GM23338 (cell line): ENCODE data around the gene DOCK2. TPM values are rescaled to one million over a fixed set of nuclear protein-coding genes. Genes with fewer than 3 reads are reported as not detected.

Experiments used
- ATAC-seq: fragments of 200-7000 bp; cut with Tn5 transposase; 3 replicates; pipeline ENCODE4 v1.9.1; 2020
- DNase-seq: peaks from one replicate; pipeline ENCODE4 v3.0.0-alpha.2; 2015; ENCODE audit warnings: low spot score
- H2AFZ ChIP-seq: fragments of 200-600 bp; sonication (generic); 2 replicates; pipeline ENCODE4 v1.8.0; 2016; ENCODE audit warnings: antibody characterized with exemption, mild to moderate bottlenecking, moderate library complexity
- H3F3A ChIP-seq: fragments of 200-600 bp; sonication (generic); replicated peaks from 2 replicates; pipeline ENCODE4 v1.8.0; 2017; ENCODE audit warnings: antibody characterized with exemption, mixed run types, low read depth
- H3K27ac ChIP-seq: fragments of 200-600 bp; sonication (generic); 2 replicates; pipeline ENCODE4 v1.6.1; 2016; ENCODE audit warnings: low read depth
- H3K27me3 ChIP-seq: fragments of 200-600 bp; sonication (generic); 2 replicates; pipeline ENCODE4 v1.8.0; 2016; ENCODE audit warnings: mild to moderate bottlenecking, mixed run types, moderate library complexity; ENCODE audit not compliant: insufficient read depth
- H3K36me3 ChIP-seq: fragments of 200-600 bp; sonication (generic); 2 replicates; pipeline ENCODE4 v1.8.0; 2016; ENCODE audit warnings: mild to moderate bottlenecking; ENCODE audit not compliant: insufficient read depth
- H3K4me1 ChIP-seq: fragments of 200-600 bp; sonication (generic); 2 replicates; pipeline ENCODE4 v1.8.0; 2016; ENCODE audit warnings: mild to moderate bottlenecking, moderate library complexity; ENCODE audit not compliant: insufficient read depth
- H3K4me2 ChIP-seq: fragments of 200-600 bp; sonication (generic); 2 replicates; pipeline ENCODE4 v1.7.1; 2017; ENCODE audit warnings: mixed run types
- H3K4me3 ChIP-seq: fragments of 200-600 bp; sonication (generic); 2 replicates; pipeline ENCODE4 v1.6.1; 2016; ENCODE audit warnings: mixed run types
- H3K79me2 ChIP-seq: fragments of 200-600 bp; sonication (generic); replicated peaks from 2 replicates; pipeline ENCODE4 v1.8.0; 2017; ENCODE audit warnings: mild to moderate bottlenecking; ENCODE audit not compliant: insufficient read depth
- H3K9me2 ChIP-seq: fragments of 200-600 bp; sonication (generic); 2 replicates; pipeline ENCODE4 v1.8.0; 2017; ENCODE audit not compliant: insufficient read depth
- H4K20me1 ChIP-seq: fragments of 200-600 bp; sonication (generic); replicated peaks from 2 replicates; pipeline ENCODE4 v1.8.0; 2017; ENCODE audit warnings: mild to moderate bottlenecking; ENCODE audit not compliant: insufficient read depth
- H3K27ac Mint-ChIP-seq: 2 replicates; pipeline ENCODE4 v1.8.0; 2020; ENCODE audit warnings: inconsistent platforms, mild to moderate bottlenecking, moderate library complexity, mixed read lengths
- H3K27me3 Mint-ChIP-seq: 3 replicates; pipeline ENCODE4 v1.8.0; 2022; ENCODE audit warnings: low read depth, mild to moderate bottlenecking, moderate library complexity, mixed read lengths, inconsistent platforms; ENCODE audit not compliant: insufficient read depth, poor library complexity
- H3K36me3 Mint-ChIP-seq: 3 replicates; pipeline ENCODE4 v1.8.0; 2021; ENCODE audit warnings: low read depth, mild to moderate bottlenecking, inconsistent platforms, moderate library complexity, mixed read lengths
- H3K4me1 Mint-ChIP-seq: 3 replicates; pipeline ENCODE4 v1.8.0; 2020; ENCODE audit warnings: mild to moderate bottlenecking, inconsistent platforms, mixed read lengths
- H3K4me3 Mint-ChIP-seq: 3 replicates; pipeline ENCODE4 v1.8.0; 2021; ENCODE audit warnings: moderate library complexity, mild to moderate bottlenecking, inconsistent platforms, mixed read lengths
- H3K9me3 Mint-ChIP-seq: 3 replicates; pipeline ENCODE4 v1.8.0; 2020; ENCODE audit warnings: moderate library complexity, mild to moderate bottlenecking, inconsistent platforms, mixed read lengths
- CREB1 ChIP-seq: fragments of 250-450 bp; sonication (Bioruptor Pico); IDR thresholded peaks from 2 replicates; pipeline ENCODE4 v1.5.0; 2020; ENCODE audit warnings: low read depth, mild to moderate bottlenecking, moderate library complexity
- EZH2 ChIP-seq: fragments of 200-600 bp; sonication (generic); IDR thresholded peaks from one replicate; pipeline ENCODE4 v1.8.0; 2017; ENCODE audit warnings: antibody characterized with exemption, mild to moderate bottlenecking, low read depth; ENCODE audit not compliant: unreplicated experiment
- EZH2phosphoT487 ChIP-seq: fragments of 200-600 bp; sonication (generic); IDR thresholded peaks from one replicate; pipeline ENCODE4 v1.8.1; 2018; ENCODE audit warnings: antibody characterized with exemption; ENCODE audit not compliant: unreplicated experiment
- JUNB ChIP-seq: IDR thresholded peaks from one replicate; pipeline ENCODE4 v1.6.1; 2016; ENCODE audit warnings: antibody characterized with exemption; ENCODE audit not compliant: unreplicated experiment
- NANOG ChIP-seq: IDR thresholded peaks from 2 replicates; pipeline ENCODE4 v1.6.1; 2016; ENCODE audit warnings: antibody characterized with exemption, borderline replicate concordance
- POLR2AphosphoS5 ChIP-seq: IDR thresholded peaks from 2 replicates; pipeline ENCODE4 v1.6.1; 2016; ENCODE audit warnings: antibody characterized with exemption, low read depth
- ZNF114 ChIP-seq: fragments of 250-450 bp; sonication (Bioruptor Pico); IDR thresholded peaks from 2 replicates; pipeline ENCODE4 v1.5.0; 2020; ENCODE audit warnings: mild to moderate bottlenecking, moderate library complexity
- ZNF331 ChIP-seq: fragments of 250-450 bp; sonication (Bioruptor Pico); IDR thresholded peaks from 2 replicates; pipeline ENCODE4 v1.5.0; 2020; ENCODE audit warnings: low read depth, mild to moderate bottlenecking, moderate library complexity
- polyA plus RNA-seq: library from polyadenylated mRNA; unstranded; fragments of >200 nt; fragmentation: Nextera tagmentation; extraction: Ambion mirVana; gene quantifications from 2 replicates; pipeline ENCODE4 v1.2.1, GENCODE V29; 2016
- total RNA-seq: library from RNA; depleted of rRNA; stranded (reverse); fragments of >200 nt; shearing (Covaris generic); gene quantifications from 2 replicates; pipeline ENCODE4 v1.2.3, GENCODE V29; 2014
- TF ChIP-seq, protein P1 (sequence below): IDR thresholded peaks from one replicate; pipeline ENCODE4 v1.6.1; 2018; ENCODE audit warnings: antibody characterized with exemption; ENCODE audit not compliant: unreplicated experiment
- TF ChIP-seq, protein P2 (sequence below): IDR thresholded peaks from 2 replicates; pipeline ENCODE4 v1.6.1; 2016; ENCODE audit warnings: antibody characterized with exemption
- TF ChIP-seq, protein P3 (sequence below), 2 experiments: fragments of 200-600 bp in 1 of 2; sonication (generic) in 1 of 2; conservative IDR thresholded peaks; 2 replicates each; pipeline versions ENCODE4 v1.5.1 to v1.6.1; 2016 to 2017; ENCODE audit warnings: antibody characterized with exemption in 2 of 2, low read depth in 2 of 2, mild to moderate bottlenecking in 2 of 2, moderate library complexity in 1 of 2
- TF ChIP-seq, protein P4 (sequence below): fragments of 250-450 bp; sonication (Bioruptor Pico); IDR thresholded peaks from 2 replicates; pipeline ENCODE4 v1.5.0; 2020; ENCODE audit warnings: mild to moderate bottlenecking, moderate library complexity

The DOCK2 gene
- total and polyA plus RNA-seq, 2 experiments from 2014 or later: 3.7 to 9.4 TPM

DNA sequence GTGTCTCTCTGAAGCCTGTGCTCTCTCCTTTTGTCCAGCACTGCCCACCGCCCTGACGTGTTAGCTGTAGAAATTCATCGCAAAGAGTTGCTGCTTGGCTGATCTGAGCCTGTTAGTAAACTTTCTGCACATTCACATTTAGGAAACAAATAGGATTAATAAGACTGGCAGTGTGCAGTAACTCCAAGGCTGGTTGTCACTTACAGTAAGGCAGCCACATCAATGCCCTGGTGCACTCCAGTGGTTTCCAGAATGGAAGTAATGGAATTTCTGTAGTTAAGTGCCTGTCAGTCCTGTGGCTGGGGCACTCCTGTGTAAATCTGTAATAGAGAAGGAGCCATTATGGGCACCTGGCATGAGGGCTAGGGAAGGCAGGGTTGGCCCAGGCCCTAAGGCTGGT lies 70.6 kb downstream of the DOCK2 start (continued):
- TF ChIP-seq, protein P1, sequence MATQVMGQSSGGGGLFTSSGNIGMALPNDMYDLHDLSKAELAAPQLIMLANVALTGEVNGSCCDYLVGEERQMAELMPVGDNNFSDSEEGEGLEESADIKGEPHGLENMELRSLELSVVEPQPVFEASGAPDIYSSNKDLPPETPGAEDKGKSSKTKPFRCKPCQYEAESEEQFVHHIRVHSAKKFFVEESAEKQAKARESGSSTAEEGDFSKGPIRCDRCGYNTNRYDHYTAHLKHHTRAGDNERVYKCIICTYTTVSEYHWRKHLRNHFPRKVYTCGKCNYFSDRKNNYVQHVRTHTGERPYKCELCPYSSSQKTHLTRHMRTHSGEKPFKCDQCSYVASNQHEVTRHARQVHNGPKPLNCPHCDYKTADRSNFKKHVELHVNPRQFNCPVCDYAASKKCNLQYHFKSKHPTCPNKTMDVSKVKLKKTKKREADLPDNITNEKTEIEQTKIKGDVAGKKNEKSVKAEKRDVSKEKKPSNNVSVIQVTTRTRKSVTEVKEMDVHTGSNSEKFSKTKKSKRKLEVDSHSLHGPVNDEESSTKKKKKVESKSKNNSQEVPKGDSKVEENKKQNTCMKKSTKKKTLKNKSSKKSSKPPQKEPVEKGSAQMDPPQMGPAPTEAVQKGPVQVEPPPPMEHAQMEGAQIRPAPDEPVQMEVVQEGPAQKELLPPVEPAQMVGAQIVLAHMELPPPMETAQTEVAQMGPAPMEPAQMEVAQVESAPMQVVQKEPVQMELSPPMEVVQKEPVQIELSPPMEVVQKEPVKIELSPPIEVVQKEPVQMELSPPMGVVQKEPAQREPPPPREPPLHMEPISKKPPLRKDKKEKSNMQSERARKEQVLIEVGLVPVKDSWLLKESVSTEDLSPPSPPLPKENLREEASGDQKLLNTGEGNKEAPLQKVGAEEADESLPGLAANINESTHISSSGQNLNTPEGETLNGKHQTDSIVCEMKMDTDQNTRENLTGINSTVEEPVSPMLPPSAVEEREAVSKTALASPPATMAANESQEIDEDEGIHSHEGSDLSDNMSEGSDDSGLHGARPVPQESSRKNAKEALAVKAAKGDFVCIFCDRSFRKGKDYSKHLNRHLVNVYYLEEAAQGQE: no peak
- TF ChIP-seq, protein P2, sequence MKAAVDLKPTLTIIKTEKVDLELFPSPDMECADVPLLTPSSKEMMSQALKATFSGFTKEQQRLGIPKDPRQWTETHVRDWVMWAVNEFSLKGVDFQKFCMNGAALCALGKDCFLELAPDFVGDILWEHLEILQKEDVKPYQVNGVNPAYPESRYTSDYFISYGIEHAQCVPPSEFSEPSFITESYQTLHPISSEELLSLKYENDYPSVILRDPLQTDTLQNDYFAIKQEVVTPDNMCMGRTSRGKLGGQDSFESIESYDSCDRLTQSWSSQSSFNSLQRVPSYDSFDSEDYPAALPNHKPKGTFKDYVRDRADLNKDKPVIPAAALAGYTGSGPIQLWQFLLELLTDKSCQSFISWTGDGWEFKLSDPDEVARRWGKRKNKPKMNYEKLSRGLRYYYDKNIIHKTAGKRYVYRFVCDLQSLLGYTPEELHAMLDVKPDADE: no peak

DNA sequence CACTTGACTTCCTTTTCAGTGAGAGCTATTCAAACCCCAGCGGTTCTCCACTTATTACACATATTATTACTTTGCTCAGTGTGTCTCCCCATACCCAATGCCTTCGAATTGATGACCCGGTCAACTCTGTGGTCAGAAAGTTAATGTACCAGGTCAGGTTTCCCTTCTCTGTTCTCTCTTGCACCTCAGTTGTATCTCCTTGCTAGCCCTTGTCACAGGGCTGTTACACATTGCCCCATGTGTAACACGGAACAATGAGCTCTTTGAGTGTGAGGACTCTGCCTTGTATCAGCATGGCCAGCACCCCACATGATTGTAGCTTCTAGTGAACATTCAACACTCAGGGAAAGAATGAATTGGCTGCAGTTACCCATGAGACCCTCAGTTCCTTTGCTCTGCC lies 73.6 kb downstream of the DOCK2 start:
- Mint-ChIP-seq H3K27me3 (peaks cover 5% of the 10 kb centered on the region), H3K9me3 (no peaks in the 10 kb centered on the region), H3K27ac (no peak overlapping the region), H3K36me3 (no peaks in the 10 kb centered on the region), H3K4me1 (peaks cover 8% of the 10 kb centered on the region; the same call in 1 of the 3 replicates), H3K4me3 (no peak overlapping the region)
- H3K9me2 ChIP-seq: peaks cover 7% of the 10 kb centered on the region; the same call in 1 of the 2 replicates
- 0 out of 2 replicates have a peak, but pooled peaks cover 6% of the 10 kb centered on the region for H3K36me3 ChIP-seq
- DNase-seq: no peak
- no peak overlapping the region for H3K27ac ChIP-seq
- H2AFZ ChIP-seq: no peak overlapping the region
- no peak overlapping the region for H3K4me3 ChIP-seq
- H3K4me2 ChIP-seq: no peak overlapping the region
- H3F3A ChIP-seq: no peaks in the 10 kb centered on the region
- no peaks in the 10 kb centered on the region for H3K27me3 ChIP-seq
- H4K20me1 ChIP-seq: no peaks in the 10 kb centered on the region
- H3K79me2 ChIP-seq: no peaks in the 10 kb centered on the region
- ATAC-seq: no peak
- H3K4me1 ChIP-seq: no peaks in the 10 kb centered on the region
- TF ChIP-seq ZNF114 (CRISPR knock-in tag): no peak
- TF ChIP-seq EZH2phosphoT487: no peak
- no peak for TF ChIP-seq CREB1 (CRISPR knock-in tag)
- no peak for TF ChIP-seq EZH2
- TF ChIP-seq NANOG: no peak
- TF ChIP-seq, protein P3, sequence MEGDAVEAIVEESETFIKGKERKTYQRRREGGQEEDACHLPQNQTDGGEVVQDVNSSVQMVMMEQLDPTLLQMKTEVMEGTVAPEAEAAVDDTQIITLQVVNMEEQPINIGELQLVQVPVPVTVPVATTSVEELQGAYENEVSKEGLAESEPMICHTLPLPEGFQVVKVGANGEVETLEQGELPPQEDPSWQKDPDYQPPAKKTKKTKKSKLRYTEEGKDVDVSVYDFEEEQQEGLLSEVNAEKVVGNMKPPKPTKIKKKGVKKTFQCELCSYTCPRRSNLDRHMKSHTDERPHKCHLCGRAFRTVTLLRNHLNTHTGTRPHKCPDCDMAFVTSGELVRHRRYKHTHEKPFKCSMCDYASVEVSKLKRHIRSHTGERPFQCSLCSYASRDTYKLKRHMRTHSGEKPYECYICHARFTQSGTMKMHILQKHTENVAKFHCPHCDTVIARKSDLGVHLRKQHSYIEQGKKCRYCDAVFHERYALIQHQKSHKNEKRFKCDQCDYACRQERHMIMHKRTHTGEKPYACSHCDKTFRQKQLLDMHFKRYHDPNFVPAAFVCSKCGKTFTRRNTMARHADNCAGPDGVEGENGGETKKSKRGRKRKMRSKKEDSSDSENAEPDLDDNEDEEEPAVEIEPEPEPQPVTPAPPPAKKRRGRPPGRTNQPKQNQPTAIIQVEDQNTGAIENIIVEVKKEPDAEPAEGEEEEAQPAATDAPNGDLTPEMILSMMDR (conservative IDR thresholded peaks at IDR 0.05; ENCODE audit: low read depth in 2 of 2): no peak
- TF ChIP-seq ZNF331: no peak
- TF ChIP-seq, protein P4, sequence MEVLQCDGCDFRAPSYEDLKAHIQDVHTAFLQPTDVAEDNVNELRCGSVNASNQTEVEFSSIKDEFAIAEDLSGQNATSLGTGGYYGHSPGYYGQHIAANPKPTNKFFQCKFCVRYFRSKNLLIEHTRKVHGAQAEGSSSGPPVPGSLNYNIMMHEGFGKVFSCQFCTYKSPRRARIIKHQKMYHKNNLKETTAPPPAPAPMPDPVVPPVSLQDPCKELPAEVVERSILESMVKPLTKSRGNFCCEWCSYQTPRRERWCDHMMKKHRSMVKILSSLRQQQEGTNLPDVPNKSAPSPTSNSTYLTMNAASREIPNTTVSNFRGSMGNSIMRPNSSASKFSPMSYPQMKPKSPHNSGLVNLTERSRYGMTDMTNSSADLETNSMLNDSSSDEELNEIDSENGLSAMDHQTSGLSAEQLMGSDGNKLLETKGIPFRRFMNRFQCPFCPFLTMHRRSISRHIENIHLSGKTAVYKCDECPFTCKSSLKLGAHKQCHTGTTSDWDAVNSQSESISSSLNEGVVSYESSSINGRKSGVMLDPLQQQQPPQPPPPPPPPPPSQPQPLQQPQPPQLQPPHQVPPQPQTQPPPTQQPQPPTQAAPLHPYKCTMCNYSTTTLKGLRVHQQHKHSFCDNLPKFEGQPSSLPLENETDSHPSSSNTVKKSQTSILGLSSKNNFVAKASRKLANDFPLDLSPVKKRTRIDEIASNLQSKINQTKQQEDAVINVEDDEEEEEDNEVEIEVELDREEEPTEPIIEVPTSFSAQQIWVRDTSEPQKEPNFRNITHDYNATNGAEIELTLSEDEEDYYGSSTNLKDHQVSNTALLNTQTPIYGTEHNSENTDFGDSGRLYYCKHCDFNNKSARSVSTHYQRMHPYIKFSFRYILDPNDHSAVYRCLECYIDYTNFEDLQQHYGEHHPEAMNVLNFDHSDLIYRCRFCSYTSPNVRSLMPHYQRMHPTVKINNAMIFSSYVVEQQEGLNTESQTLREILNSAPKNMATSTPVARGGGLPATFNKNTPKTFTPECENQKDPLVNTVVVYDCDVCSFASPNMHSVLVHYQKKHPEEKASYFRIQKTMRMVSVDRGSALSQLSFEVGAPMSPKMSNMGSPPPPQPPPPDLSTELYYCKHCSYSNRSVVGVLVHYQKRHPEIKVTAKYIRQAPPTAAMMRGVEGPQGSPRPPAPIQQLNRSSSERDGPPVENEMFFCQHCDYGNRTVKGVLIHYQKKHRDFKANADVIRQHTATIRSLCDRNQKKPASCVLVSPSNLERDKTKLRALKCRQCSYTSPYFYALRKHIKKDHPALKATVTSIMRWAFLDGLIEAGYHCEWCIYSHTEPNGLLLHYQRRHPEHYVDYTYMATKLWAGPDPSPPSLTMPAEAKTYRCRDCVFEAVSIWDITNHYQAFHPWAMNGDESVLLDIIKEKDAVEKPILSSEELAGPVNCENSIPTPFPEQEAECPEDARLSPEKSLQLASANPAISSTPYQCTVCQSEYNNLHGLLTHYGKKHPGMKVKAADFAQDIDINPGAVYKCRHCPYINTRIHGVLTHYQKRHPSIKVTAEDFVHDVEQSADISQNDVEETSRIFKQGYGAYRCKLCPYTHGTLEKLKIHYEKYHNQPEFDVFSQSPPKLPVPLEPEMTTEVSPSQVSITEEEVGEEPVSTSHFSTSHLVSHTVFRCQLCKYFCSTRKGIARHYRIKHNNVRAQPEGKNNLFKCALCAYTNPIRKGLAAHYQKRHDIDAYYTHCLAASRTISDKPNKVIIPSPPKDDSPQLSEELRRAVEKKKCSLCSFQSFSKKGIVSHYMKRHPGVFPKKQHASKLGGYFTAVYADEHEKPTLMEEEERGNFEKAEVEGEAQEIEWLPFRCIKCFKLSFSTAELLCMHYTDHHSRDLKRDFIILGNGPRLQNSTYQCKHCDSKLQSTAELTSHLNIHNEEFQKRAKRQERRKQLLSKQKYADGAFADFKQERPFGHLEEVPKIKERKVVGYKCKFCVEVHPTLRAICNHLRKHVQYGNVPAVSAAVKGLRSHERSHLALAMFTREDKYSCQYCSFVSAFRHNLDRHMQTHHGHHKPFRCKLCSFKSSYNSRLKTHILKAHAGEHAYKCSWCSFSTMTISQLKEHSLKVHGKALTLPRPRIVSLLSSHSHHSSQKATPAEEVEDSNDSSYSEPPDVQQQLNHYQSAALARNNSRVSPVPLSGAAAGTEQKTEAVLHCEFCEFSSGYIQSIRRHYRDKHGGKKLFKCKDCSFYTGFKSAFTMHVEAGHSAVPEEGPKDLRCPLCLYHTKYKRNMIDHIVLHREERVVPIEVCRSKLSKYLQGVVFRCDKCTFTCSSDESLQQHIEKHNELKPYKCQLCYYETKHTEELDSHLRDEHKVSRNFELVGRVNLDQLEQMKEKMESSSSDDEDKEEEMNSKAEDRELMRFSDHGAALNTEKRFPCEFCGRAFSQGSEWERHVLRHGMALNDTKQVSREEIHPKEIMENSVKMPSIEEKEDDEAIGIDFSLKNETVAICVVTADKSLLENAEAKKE (CRISPR knock-in tag): no peak
- no peak for TF ChIP-seq JUNB
- TF ChIP-seq POLR2AphosphoS5: no peak
